Vagina (tissue), 2 donors: ENCODE measurements around the gene SH3RF2. TPM values are rescaled to one million over a fixed set of nuclear protein-coding genes. Genes with fewer than 3 reads are reported as not detected.

Experiments
- DNase-seq, 2 donors: peaks; one replicate each; pipeline ENCODE4 v3.0.0-alpha.2; 2017; ENCODE audit errors: extremely low spot score in 2 of 2
- H3K27ac ChIP-seq: fragments of 200-600 bp; sonication (generic); one replicate; pipeline ENCODE4 v1.5.1; 2019
- H3K27me3 ChIP-seq: fragments of 200-600 bp; sonication (generic); one replicate; pipeline ENCODE4 v1.5.1; 2019
- H3K36me3 ChIP-seq, 2 donors: fragments of 200-600 bp; sonication (generic); one replicate each; pipeline ENCODE4 v1.5.1; 2017 to 2019
- H3K4me1 ChIP-seq: fragments of 200-600 bp; sonication (generic); one replicate; pipeline ENCODE4 v1.5.1; 2019
- H3K4me3 ChIP-seq, 2 donors: fragments of 200-600 bp; sonication (generic); 1 replicate in 1 of 2; 2 replicates in 1 of 2; pipeline ENCODE4 v1.5.1; 2016 to 2019
- H3K9me3 ChIP-seq: fragments of 200-600 bp; sonication (generic); one replicate; pipeline ENCODE4 v1.5.1; 2019
- CTCF ChIP-seq, 3 experiments: fragments of 450-650 bp in 2 of 3; fragments of 200-600 bp in 1 of 3; sonication (generic) in 1 of 3; IDR thresholded peaks; one replicate each; pipeline ENCODE4 v1.5.1; 2017 to 2019; ENCODE audit warnings: antibody characterized with exemption in 3 of 3, mild to moderate bottlenecking in 2 of 3, moderate library complexity in 2 of 3
- POLR2A ChIP-seq, 2 donors: fragments of 450-650 bp; IDR thresholded peaks; one replicate each; pipeline ENCODE4 v1.6.1; 2017; ENCODE audit warnings: antibody characterized with exemption in 2 of 2, mild to moderate bottlenecking in 2 of 2, moderate library complexity in 2 of 2
- POLR2AphosphoS5 ChIP-seq, 2 donors: sonication (generic); formaldehyde crosslinking; IDR thresholded peaks; one replicate each; pipeline ENCODE4 v1.9.0; 2017; ENCODE audit warnings: antibody characterized with exemption in 2 of 2, mild to moderate bottlenecking in 2 of 2, low read depth in 1 of 2; ENCODE audit not compliant: insufficient read depth in 1 of 2
- intact Hi-C: fragments of 100-400 bp; cut with DNase I; formaldehyde crosslinking; loops from one replicate; pipeline ENCODE4 v1.15.1; 2023
- total RNA-seq: library from RNA; depleted of rRNA; stranded (reverse); fragments of >200 nt; gene quantifications from one replicate; pipeline ENCODE4 v1.2.3, GENCODE V29; 2016

Gene SH3RF2
- total RNA-seq, 1 donor from 2014 or later: 48.4 TPM

GRCh38 chr5:146016764-146017484 is 80.5 kb downstream of the SH3RF2 start:
- no peak for DNase-seq
- Histone ChIP-seq H3K36me3 (no peaks in the 10 kb centered on the region), H3K27ac (no peak overlapping the region), H3K4me3 (no peak overlapping the region), H3K4me1 (no peaks in the 10 kb centered on the region), H3K27me3 (no peaks in the 10 kb centered on the region), H3K9me3 (no peaks in the 10 kb centered on the region)
- intact Hi-C loops: no loop called here
- TF ChIP-seq POLR2A (IDR thresholded peaks at IDR 0.05) (no peak), POLR2AphosphoS5 (IDR thresholded peaks at IDR 0.05; ENCODE audit: insufficient read depth in 1 of 2, low read depth in 1 of 2) (no peak), CTCF (IDR thresholded peaks at IDR 0.05) (no peak)

DNA sequence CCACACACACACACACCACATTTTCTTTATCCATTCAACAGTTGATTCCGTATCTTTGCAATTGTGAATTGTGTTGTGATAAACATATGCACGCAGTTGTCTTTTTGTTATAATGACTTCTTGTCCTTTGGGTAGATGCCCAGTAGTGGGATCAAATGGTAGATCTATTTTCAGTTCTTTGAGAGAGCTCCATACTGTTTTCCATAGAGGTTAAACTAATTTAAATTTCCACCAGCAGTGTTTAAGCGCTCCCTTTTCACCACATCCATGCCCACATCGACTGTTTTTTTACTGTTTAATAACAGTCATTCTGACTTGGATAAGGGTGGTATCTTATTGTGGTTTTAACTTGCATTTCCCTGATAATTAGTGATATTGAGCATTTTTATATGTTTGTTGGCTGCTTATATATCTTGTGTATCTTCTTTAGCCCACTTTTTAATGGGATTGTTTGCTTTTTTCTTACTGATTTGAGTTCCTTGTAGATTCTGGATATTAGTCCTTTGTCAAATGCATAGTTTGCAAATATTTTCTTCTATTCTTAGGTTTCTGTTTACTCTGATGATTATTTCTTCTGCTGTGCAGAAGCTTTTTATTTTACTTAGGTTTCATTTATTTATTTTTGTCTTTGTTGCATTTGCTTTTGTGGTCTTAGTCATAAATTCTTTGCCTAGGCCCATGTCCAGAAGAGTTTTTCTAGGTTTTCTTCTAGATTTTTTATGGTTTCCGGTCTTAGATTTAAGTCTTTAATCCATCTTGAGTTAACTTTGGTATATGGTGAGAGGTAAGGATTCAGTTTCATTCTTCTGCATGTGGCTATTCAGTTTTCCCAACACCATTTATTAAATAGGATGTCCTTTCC is 82.4 kb downstream of the SH3RF2 start:
- no peaks in the 10 kb centered on the region for H3K36me3 ChIP-seq
- no peaks in the 10 kb centered on the region for H3K4me1 ChIP-seq
- no peak for DNase-seq
- H3K9me3 ChIP-seq: no peaks in the 10 kb centered on the region
- H3K27ac ChIP-seq: no peak overlapping the region
- no peaks in the 10 kb centered on the region for H3K27me3 ChIP-seq
- no peak for TF ChIP-seq POLR2A (IDR thresholded peaks at IDR 0.05)
- TF ChIP-seq POLR2AphosphoS5 (IDR thresholded peaks at IDR 0.05; ENCODE audit: insufficient read depth in 1 of 2, low read depth in 1 of 2): no peak
- no peak for TF ChIP-seq CTCF (IDR thresholded peaks at IDR 0.05)
- H3K4me3 ChIP-seq: no peak overlapping the region
- intact Hi-C loops: no loop called here

DNA sequence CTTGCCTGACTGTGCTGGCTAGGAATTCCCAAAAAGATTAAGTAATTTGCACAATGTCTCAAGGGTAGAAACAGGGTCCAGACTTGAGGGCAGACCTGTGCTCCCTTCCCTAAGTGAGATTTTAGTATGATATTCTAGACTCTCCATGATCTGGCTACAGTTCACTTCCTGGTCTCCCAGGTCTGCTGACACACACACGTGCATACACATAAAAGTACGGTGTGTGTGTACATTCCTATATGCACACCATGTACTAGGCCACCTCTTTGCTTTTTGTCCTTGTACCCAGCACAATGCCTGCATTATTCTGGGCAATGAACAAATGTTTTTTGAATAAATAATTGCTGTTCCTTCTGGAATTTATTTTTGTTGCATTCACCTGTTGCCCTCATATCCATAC is 83.7 kb downstream of the SH3RF2 start:
- no peaks in the 10 kb centered on the region for H3K36me3 ChIP-seq
- no peak overlapping the region for H3K27ac ChIP-seq
- no peaks in the 10 kb centered on the region for H3K4me1 ChIP-seq
- intact Hi-C loops: no loop called here
- H3K4me3 ChIP-seq: no peak overlapping the region
- TF ChIP-seq POLR2A (IDR thresholded peaks at IDR 0.05) (no peak), POLR2AphosphoS5 (IDR thresholded peaks at IDR 0.05; ENCODE audit: insufficient read depth in 1 of 2, low read depth in 1 of 2) (no peak), CTCF (IDR thresholded peaks at IDR 0.05) (no peak)
- H3K27me3 ChIP-seq: no peaks in the 10 kb centered on the region
- no peaks in the 10 kb centered on the region for H3K9me3 ChIP-seq
- no peak for DNase-seq

DNA sequence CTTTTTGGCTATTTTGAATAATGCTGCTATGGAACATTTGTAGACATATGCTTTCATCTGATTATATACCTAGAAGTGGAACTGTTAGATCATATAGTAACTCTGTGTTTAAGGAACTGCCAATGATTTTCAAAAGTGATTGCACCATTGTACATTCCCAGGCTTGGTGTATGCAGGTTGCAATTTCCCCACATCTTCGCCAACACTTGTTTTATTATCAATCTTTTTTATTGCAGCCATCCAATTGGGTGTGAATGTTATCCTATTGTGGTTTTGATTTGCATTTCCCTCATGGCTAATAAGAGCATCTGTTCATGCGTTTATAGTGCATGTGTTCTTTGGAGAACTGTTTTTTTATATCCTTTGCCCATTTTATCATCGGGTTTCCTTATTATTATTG is 87.7 kb downstream of the SH3RF2 start:
- no peak overlapping the region for H3K4me3 ChIP-seq
- intact Hi-C loops: no loop called here
- no peaks in the 10 kb centered on the region for H3K36me3 ChIP-seq
- TF ChIP-seq CTCF (IDR thresholded peaks at IDR 0.05) (no peak), POLR2AphosphoS5 (IDR thresholded peaks at IDR 0.05; ENCODE audit: insufficient read depth in 1 of 2, low read depth in 1 of 2) (no peak), POLR2A (IDR thresholded peaks at IDR 0.05) (no peak)
- no peaks in the 10 kb centered on the region for H3K27me3 ChIP-seq
- peaks cover 9% of the 10 kb centered on the region for H3K4me1 ChIP-seq
- DNase-seq: no peak
- H3K9me3 ChIP-seq: no peaks in the 10 kb centered on the region
- H3K27ac ChIP-seq: no peak overlapping the region
